Keratinocyte (primary cell): ENCODE measurements around the gene PSMA8. TPM values are rescaled to one million over a fixed set of nuclear protein-coding genes. Genes with fewer than 3 reads are reported as not detected.
A peak's percentile ranks its signal among the peaks of the same experiment; 100 is the strongest.
"Not testable (repeated sequence)": the region's sequence is repeated elsewhere in the genome, so short reads cannot be mapped to it uniquely, and the experiment has no call there.

Source experiments
- DNase-seq: peaks from one replicate; pipeline ENCODE4 v3.0.0-alpha.2; 2011; ENCODE audit warnings: low read depth, missing footprints, low spot score
- FAIRE-seq: peaks from 2 replicates; lab custom pipeline; 2011; peaks lifted over from hg19 to GRCh38; lab: Jason Lieb, UNC
- H2AFZ ChIP-seq: 2 replicates; pipeline ENCODE4 v1.6.0; 2012; ENCODE audit warnings: low read length, control low read depth, inconsistent platforms; ENCODE audit not compliant: control insufficient read depth
- H3K27ac ChIP-seq: 2 replicates; pipeline ENCODE4 v1.5.1; 2011; ENCODE audit warnings: low read length; ENCODE audit not compliant: control insufficient read depth, insufficient read depth
- H3K27me3 ChIP-seq: 3 replicates; pipeline ENCODE4 v1.6.0; 2011; ENCODE audit warnings: low read length; ENCODE audit not compliant: control insufficient read depth, insufficient read depth; ENCODE audit errors: extremely low read depth
- H3K36me3 ChIP-seq, 2 experiments: 2 replicates in 1 of 2; 3 replicates in 1 of 2; pipeline ENCODE4 v1.5.1; 2011; ENCODE audit warnings: low read length in 2 of 2, mild to moderate bottlenecking in 1 of 2; ENCODE audit not compliant: control insufficient read depth in 2 of 2, insufficient read depth in 2 of 2; ENCODE audit errors: extremely low read depth in 1 of 2
- H3K4me1 ChIP-seq: 3 replicates; pipeline ENCODE4 v1.5.1; 2011; ENCODE audit warnings: low read length; ENCODE audit not compliant: control insufficient read depth, insufficient read depth; ENCODE audit errors: extremely low read depth
- H3K4me2 ChIP-seq: 3 replicates; pipeline ENCODE4 v1.6.0; 2011; ENCODE audit warnings: low read depth, low read length; ENCODE audit not compliant: control insufficient read depth, insufficient read depth; ENCODE audit errors: extremely low read depth
- H3K4me3 ChIP-seq, 3 experiments: fragments of 200-600 bp in 1 of 3; sonication (generic) in 1 of 3; 2 replicates in 2 of 3; 3 replicates in 1 of 3; pipeline ENCODE4 v1.5.1; 2011 to 2016; ENCODE audit warnings: low read length in 3 of 3, mild to moderate bottlenecking in 3 of 3, control low read depth in 2 of 3, inconsistent platforms in 1 of 3, low read depth in 1 of 3, mixed read lengths in 1 of 3, mixed run types in 1 of 3, moderate library complexity in 1 of 3; ENCODE audit not compliant: control insufficient read depth in 2 of 3, insufficient read depth in 2 of 3; ENCODE audit errors: extremely low read depth in 1 of 3
- H3K79me2 ChIP-seq: 2 replicates; pipeline ENCODE4 v1.6.0; 2012; ENCODE audit warnings: low read length; ENCODE audit not compliant: control insufficient read depth, insufficient read depth
- H3K9ac ChIP-seq: 3 replicates; pipeline ENCODE4 v1.6.0; 2011; ENCODE audit warnings: low read length; ENCODE audit not compliant: control insufficient read depth, insufficient read depth; ENCODE audit errors: extremely low read depth
- H3K9me1 ChIP-seq: 3 replicates; pipeline ENCODE4 v1.6.0; 2011; ENCODE audit warnings: low read length; ENCODE audit not compliant: control insufficient read depth, insufficient read depth; ENCODE audit errors: extremely low read depth
- H3K9me3 ChIP-seq: 2 replicates; pipeline ENCODE4 v1.5.1; 2012; ENCODE audit warnings: low read depth, low read length; ENCODE audit not compliant: control insufficient read depth
- H4K20me1 ChIP-seq: 3 replicates; pipeline ENCODE4 v1.6.0; 2011; ENCODE audit warnings: low read length; ENCODE audit not compliant: control insufficient read depth, insufficient read depth; ENCODE audit errors: extremely low read depth
- CTCF ChIP-seq, 3 experiments: IDR thresholded peaks in 1 of 3; conservative IDR thresholded peaks in 1 of 3; optimal IDR thresholded peaks in 1 of 3; 2 replicates in 2 of 3; 3 replicates in 1 of 3; pipeline versions ENCODE3 to v1.5.1; 2011; ENCODE audit warnings: low read length in 3 of 3, mild to moderate bottlenecking in 3 of 3, moderate library complexity in 2 of 3, control low read depth in 1 of 3, inconsistent platforms in 1 of 3; ENCODE audit not compliant: insufficient read depth in 2 of 3; ENCODE audit errors: extremely low read depth in 1 of 3
- EZH2 ChIP-seq: IDR thresholded peaks from one replicate; pipeline ENCODE4 v1.6.1; 2012; ENCODE audit warnings: inconsistent platforms, mild to moderate bottlenecking, low read length, moderate library complexity
- dilution Hi-C: fragments of 300-500 bp; cut with MboI; formaldehyde crosslinking; loops from one replicate; pipeline ENCODE4 v1.7.0; 2020; ENCODE audit warnings: low sequenced_read_pairs; ENCODE audit not compliant: extremely low pct_ligation_motif_present
- polyA plus RNA-seq, 5 experiments: library from polyadenylated mRNA; depleted of rRNA in 3 of 5; stranded (reverse) in 3 of 5; stranded (forward) in 1 of 5; unstranded in 1 of 5; fragments of >200 nt; gene quantifications; 1 replicate in 1 of 5; 2 replicates in 3 of 5; 3 replicates in 1 of 5; pipeline versions ENCODE4 v1.2.1 to v1.2.3, GENCODE V29; 2011 to 2012; ENCODE audit warnings: missing spikeins in 2 of 5, low read depth in 1 of 5, low replicate concordance in 1 of 5

PSMA8 gene
- polyA plus RNA-seq, 1 donor (not counting 4 experiments of a cell fraction or from before 2014, with no cell fraction given), result not detected

GRCh38 chr18:26230497-26230896 is 96.8 kb downstream of the PSMA8 start:
- H3K4me3 ChIP-seq, result no peak overlapping the region
- no peaks in the 10 kb centered on the region for H4K20me1 ChIP-seq
- TF ChIP-seq CTCF (optimal IDR thresholded peaks at IDR 0.05 in 1 of 3, IDR thresholded peaks at IDR 0.05 in 1 of 3, conservative IDR thresholded peaks at IDR 0.05 in 1 of 3; ENCODE audit: extremely low read depth in 1 of 3, insufficient read depth in 2 of 3, low read length in 3 of 3) (no peak), EZH2 (no peak)
- DNase-seq, result no peak
- H2AFZ ChIP-seq, result no peak overlapping the region
- dilution Hi-C loops, result no loop called here
- H3K4me1 ChIP-seq, result peaks cover 31% of the 10 kb centered on the region
- H3K36me3 ChIP-seq, result no peaks in the 10 kb centered on the region
- no peaks in the 10 kb centered on the region for H3K9me3 ChIP-seq
- no peak overlapping the region for H3K9ac ChIP-seq
- FAIRE-seq, result no peak
- peaks cover 54% of the 10 kb centered on the region for H3K79me2 ChIP-seq
- H3K4me2 ChIP-seq, result no peak overlapping the region
- no peak overlapping the region for H3K27ac ChIP-seq
- H3K27me3 ChIP-seq, result no peaks in the 10 kb centered on the region
- peaks cover 2% of the 10 kb centered on the region for H3K9me1 ChIP-seq

GRCh38 chr18:26233208-26233607 is 99.5 kb downstream of the PSMA8 start:
- Histone ChIP-seq H3K9me1 (no peaks in the 10 kb centered on the region), H3K79me2 (peaks cover 39% of the 10 kb centered on the region), H4K20me1 (no peaks in the 10 kb centered on the region), H3K9me3 (no peaks in the 10 kb centered on the region), H3K27me3 (no peaks in the 10 kb centered on the region), H3K4me1 (peaks cover 17% of the 10 kb centered on the region), H3K36me3 (no peaks in the 10 kb centered on the region), H3K9ac (no peak overlapping the region), H3K4me3 (no peak overlapping the region), H3K27ac (no peak overlapping the region), H3K4me2 (peak overlapping the region; percentile 14), H2AFZ (no peak overlapping the region)
- TF ChIP-seq EZH2 (no peak), CTCF (optimal IDR thresholded peaks at IDR 0.05 in 1 of 3, IDR thresholded peaks at IDR 0.05 in 1 of 3, conservative IDR thresholded peaks at IDR 0.05 in 1 of 3; ENCODE audit: extremely low read depth in 1 of 3, insufficient read depth in 2 of 3, low read length in 3 of 3) (no peak)
- dilution Hi-C loops, result no loop called here
- no peak for FAIRE-seq
- DNase-seq, result no peak

- peaks cover 14% of the 10 kb centered on the region for H3K79me2 ChIP-seq
- H3K4me1 ChIP-seq, H3K4me3 ChIP-seq, H3K9me3 ChIP-seq, H3K9me1 ChIP-seq, FAIRE-seq, H3K27ac ChIP-seq, H3K27me3 ChIP-seq, H3K4me2 ChIP-seq, DNase-seq, H3K36me3 ChIP-seq, H3K9ac ChIP-seq, H2AFZ ChIP-seq, H4K20me1 ChIP-seq, dilution Hi-C loops: not testable (repeated sequence)
Measured at GRCh38 chr18:26237363-26237762, 103.7 kb downstream of the PSMA8 start.

GRCh38 chr18:26238718-26239117 is 105.0 kb downstream of the PSMA8 start:
- H3K9me1 ChIP-seq, H2AFZ ChIP-seq, FAIRE-seq, H3K27me3 ChIP-seq, H3K27ac ChIP-seq, DNase-seq, H3K9ac ChIP-seq, dilution Hi-C loops, H3K4me2 ChIP-seq, H3K9me3 ChIP-seq, H3K4me1 ChIP-seq, H3K4me3 ChIP-seq, H3K36me3 ChIP-seq, H4K20me1 ChIP-seq: not testable (repeated sequence)
- peaks cover 11% of the 10 kb centered on the region for H3K79me2 ChIP-seq
